Measurements from ENCODE around the gene UCN2. TPM values are rescaled to one million over a fixed set of nuclear protein-coding genes. Genes with fewer than 3 reads are reported as not detected.

Gene UCN2
- total RNA-seq, 3 donors from 2014 or later (not counting 1 experiment from before 2014, with no cell fraction given): not detected

DNA sequence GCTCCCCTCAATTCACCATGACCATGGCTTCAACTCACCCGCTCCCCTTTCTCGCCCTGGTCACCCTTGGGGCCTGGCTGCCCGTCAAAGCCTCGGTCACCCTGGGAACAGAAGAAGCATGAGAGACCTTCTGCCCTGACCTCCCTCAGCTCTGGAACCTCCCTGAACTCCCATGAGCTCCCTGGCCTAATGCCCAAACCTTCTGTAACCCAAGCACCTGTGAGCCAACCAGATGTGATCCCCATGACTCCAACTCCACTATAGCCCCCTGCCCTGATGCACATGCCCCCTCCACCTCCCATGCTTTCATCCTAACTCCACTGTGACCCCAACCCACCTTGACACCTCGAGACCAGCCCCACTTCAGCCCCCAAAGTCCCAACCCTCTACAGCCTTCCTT, 3.5 kb upstream of the UCN2 start:
- H3K4me1 Mint-ChIP-seq: peaks cover 8 to 32% of the 10 kb centered on the region in 2 donors
- ATAC-seq (no peak), DNase-seq (no peak)
- Histone ChIP-seq H3K4me1 (ENCODE audit: control insufficient read depth, insufficient read depth, low read length) (peaks cover 30% of the 10 kb centered on the region), H3K27me3 (ENCODE audit: control insufficient read depth, insufficient read depth, low read length) (no peaks in the 10 kb centered on the region), H3K27ac (ENCODE audit: low read length) (no peak overlapping the region), H3K36me3 (ENCODE audit: control insufficient read depth, insufficient read depth, low read length) (no peaks in the 10 kb centered on the region), H3K4me3 (ENCODE audit: low read length) (no peak overlapping the region), H3K9me3 (ENCODE audit: control insufficient read depth, insufficient read depth, low read length) (no peaks in the 10 kb centered on the region)
- H3K27me3 Mint-ChIP-seq (ENCODE audit: low read depth in 2 of 2): no peaks in the 10 kb centered on the region
- 90% methylated on average over 5 of the region's 5 CpGs for WGBS (ENCODE audit: insufficient coverage)
- intact Hi-C loops (cut with micrococcal nuclease): no loop called here
- no peak overlapping the region for H3K4me3 Mint-ChIP-seq
- TF ChIP-seq, protein P1, sequence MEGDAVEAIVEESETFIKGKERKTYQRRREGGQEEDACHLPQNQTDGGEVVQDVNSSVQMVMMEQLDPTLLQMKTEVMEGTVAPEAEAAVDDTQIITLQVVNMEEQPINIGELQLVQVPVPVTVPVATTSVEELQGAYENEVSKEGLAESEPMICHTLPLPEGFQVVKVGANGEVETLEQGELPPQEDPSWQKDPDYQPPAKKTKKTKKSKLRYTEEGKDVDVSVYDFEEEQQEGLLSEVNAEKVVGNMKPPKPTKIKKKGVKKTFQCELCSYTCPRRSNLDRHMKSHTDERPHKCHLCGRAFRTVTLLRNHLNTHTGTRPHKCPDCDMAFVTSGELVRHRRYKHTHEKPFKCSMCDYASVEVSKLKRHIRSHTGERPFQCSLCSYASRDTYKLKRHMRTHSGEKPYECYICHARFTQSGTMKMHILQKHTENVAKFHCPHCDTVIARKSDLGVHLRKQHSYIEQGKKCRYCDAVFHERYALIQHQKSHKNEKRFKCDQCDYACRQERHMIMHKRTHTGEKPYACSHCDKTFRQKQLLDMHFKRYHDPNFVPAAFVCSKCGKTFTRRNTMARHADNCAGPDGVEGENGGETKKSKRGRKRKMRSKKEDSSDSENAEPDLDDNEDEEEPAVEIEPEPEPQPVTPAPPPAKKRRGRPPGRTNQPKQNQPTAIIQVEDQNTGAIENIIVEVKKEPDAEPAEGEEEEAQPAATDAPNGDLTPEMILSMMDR (IDR thresholded peaks at IDR 0.05): no peak
- no peaks in the 10 kb centered on the region for H3K36me3 Mint-ChIP-seq
- H3K9me3 Mint-ChIP-seq: no peaks in the 10 kb centered on the region
- H3K27ac Mint-ChIP-seq: peak overlapping the region in 1 of 2 donors; percentile 94

DNA sequence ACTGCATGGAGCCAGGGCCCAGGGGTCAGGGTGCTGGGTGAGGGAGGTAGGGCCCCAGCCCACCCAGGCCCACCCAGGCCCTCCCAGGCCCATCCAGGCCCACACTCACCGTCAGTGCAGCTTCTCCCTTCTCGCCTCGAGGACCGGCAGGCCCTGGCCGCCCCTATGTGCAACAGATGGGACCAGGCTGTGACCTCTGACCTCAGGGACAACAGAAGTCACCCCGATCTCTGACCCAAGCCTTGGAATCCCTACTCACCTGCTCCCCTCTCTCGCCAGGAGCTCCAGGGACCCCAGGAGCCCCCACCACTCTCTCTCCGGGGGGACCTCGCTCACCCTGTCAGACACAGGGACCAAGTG, 2.8 kb upstream of the UCN2 start:
- WGBS (ENCODE audit: insufficient coverage): 94% methylated on average over 9 of the region's 9 CpGs
- Mint-ChIP-seq H3K27ac (peak overlapping the region in 1 of 2 donors; percentile 94), H3K4me1 (peaks cover 8 to 32% of the 10 kb centered on the region in 2 donors), H3K27me3 (ENCODE audit: low read depth in 2 of 2) (no peaks in the 10 kb centered on the region), H3K4me3 (no peak overlapping the region), H3K9me3 (no peaks in the 10 kb centered on the region), H3K36me3 (no peaks in the 10 kb centered on the region)
- no peak overlapping the region for H3K27ac ChIP-seq (ENCODE audit: low read length)
- intact Hi-C loops (cut with micrococcal nuclease): no loop called here
- H3K4me1 ChIP-seq (ENCODE audit: control insufficient read depth, insufficient read depth, low read length): peaks cover 31% of the 10 kb centered on the region
- TF ChIP-seq, protein P1 (IDR thresholded peaks at IDR 0.05): no peak
- H3K36me3 ChIP-seq (ENCODE audit: control insufficient read depth, insufficient read depth, low read length): no peaks in the 10 kb centered on the region
- ATAC-seq (no peak), DNase-seq (no peak)
- H3K27me3 ChIP-seq (ENCODE audit: control insufficient read depth, insufficient read depth, low read length): no peaks in the 10 kb centered on the region
- no peaks in the 10 kb centered on the region for H3K9me3 ChIP-seq (ENCODE audit: control insufficient read depth, insufficient read depth, low read length)
- no peak overlapping the region for H3K4me3 ChIP-seq (ENCODE audit: low read length)

DNA sequence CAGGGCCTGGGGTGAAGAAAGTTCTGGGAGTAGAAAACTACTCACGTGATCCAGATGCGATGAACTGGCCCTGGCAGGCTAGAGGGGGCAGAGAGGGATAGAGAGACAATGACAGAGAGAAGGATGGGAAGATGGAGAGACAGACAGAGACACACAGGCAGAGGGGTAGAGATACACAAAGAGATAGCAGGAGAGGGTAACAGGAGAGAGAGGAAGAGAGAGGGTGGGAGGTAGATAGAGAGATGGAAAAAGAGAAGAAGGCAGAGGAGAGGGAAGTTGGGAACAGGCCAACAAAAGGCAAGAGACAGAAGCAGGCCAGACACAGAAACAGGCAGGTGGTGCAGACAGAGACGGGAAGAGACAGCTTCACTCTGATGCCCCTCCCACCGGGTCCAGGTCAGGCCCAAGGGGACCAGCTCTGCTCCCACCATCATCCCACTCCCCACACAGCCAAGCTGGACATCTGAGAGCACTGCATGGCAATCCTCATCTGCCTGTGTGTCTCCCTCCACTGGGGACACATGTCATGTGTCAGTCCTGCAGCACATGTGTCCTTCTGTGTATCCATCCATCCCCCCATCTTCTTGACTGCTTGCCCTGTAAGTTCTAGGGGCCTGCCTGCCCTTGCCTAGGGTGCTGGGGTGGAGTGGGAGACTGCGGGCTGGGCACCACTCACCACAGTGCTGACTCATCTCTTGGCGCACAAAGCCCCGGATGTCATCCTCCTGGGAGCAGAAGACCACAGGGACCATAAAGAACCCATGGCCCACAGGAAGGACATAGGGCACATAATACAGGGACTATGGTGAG, 2.2 kb upstream of the UCN2 start:
- Mint-ChIP-seq H3K27ac (peak overlapping the region in 1 of 2 donors; percentile 94), H3K4me3 (no peak overlapping the region), H3K27me3 (ENCODE audit: low read depth in 2 of 2) (no peaks in the 10 kb centered on the region), H3K9me3 (no peaks in the 10 kb centered on the region), H3K36me3 (no peaks in the 10 kb centered on the region), H3K4me1 (peaks cover 8 to 32% of the 10 kb centered on the region in 2 donors)
- TF ChIP-seq, protein P1 (IDR thresholded peaks at IDR 0.05): no peak
- H3K36me3 ChIP-seq (ENCODE audit: control insufficient read depth, insufficient read depth, low read length): no peaks in the 10 kb centered on the region
- H3K4me1 ChIP-seq (ENCODE audit: control insufficient read depth, insufficient read depth, low read length): peaks cover 36% of the 10 kb centered on the region
- no peak overlapping the region for H3K4me3 ChIP-seq (ENCODE audit: low read length)
- WGBS (ENCODE audit: insufficient coverage): 54% methylated on average over 7 of the region's 7 CpGs
- H3K27ac ChIP-seq (ENCODE audit: low read length): no peak overlapping the region
- H3K9me3 ChIP-seq (ENCODE audit: control insufficient read depth, insufficient read depth, low read length): no peaks in the 10 kb centered on the region
- intact Hi-C loops (cut with micrococcal nuclease): loop anchor here (2.0 kb wide), 1 partner anchor 43 kb away; the partner anchor contains the start of gene UQCRC1
- H3K27me3 ChIP-seq (ENCODE audit: control insufficient read depth, insufficient read depth, low read length): no peaks in the 10 kb centered on the region
- DNase-seq (no peak), ATAC-seq (no peak)

Data from natural killer cell (primary cell).